ENCODE measurements around the gene NFATC2. TPM values are rescaled to one million over a fixed set of nuclear protein-coding genes. Genes with fewer than 3 reads are reported as not detected.

The NFATC2 gene
- polyA plus RNA-seq, 1 donor from 2014 or later = not detected

DNA sequence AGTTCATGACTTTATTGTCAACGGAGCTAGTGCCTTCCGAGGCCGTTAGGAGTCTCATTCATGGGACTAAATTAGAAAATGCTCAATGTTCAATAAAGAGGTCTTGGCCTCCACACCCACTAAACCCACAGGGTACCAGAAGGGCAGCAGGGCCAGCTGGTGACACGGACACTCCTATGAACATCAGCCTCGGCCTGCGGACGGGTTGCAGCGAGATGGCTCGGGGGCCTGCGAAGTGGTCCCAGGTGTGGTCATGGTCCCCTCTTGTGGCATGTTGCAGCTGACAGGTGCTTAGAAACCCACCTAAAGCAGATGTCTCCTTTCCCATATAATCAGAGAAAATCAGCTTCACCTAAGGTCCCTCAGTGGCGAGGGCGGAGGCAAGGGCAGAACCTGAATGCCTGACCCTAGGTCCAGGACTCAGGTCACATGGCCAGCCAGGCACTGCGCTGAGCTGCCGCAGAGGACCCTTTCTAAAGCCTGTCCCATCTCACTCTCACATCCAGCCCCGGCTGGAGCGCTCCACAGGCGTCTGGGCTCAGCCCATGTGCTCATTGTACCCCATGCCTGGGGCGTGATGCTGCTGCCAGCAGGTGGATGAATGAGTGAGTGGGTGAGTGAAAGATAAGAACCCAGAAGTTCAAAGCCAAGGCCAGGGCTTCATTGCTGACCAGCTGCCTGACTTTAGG lies 35.8 kb downstream of the NFATC2 start:
- Histone ChIP-seq H3K27ac (ENCODE audit: low read length) (no peak overlapping the region), H3K9ac (ENCODE audit: low read length) (no peak overlapping the region), H3K36me3 (ENCODE audit: insufficient read depth, low read length) (no peaks in the 10 kb centered on the region), H3K9me3 (ENCODE audit: low read length) (no peaks in the 10 kb centered on the region), H2AFZ (ENCODE audit: low read depth, low read length) (no peak overlapping the region), H4K20me1 (ENCODE audit: insufficient read depth) (no peaks in the 10 kb centered on the region), H3K9me2 (ENCODE audit: insufficient read depth, low read length) (no peaks in the 10 kb centered on the region), H3K79me2 (replicated peaks; ENCODE audit: insufficient read depth, low read length) (no peaks in the 10 kb centered on the region), H3K27me3 (ENCODE audit: insufficient read depth, low read depth, low read length) (no peaks in the 10 kb centered on the region), H3K4me3 (ENCODE audit: low read length) (no peak overlapping the region), H3F3A (ENCODE audit: insufficient read depth, low read length, poor library complexity, severe bottlenecking) (no peaks in the 10 kb centered on the region), H3K4me2 (ENCODE audit: low read length) (no peak overlapping the region)
- TF ChIP-seq POLR2AphosphoS5 (IDR thresholded peaks at IDR 0.05) = no peak
- no peak for TF ChIP-seq EP300 (conservative IDR thresholded peaks at IDR 0.05; ENCODE audit: poor library complexity, severe bottlenecking)
- TF ChIP-seq EZH2 (IDR thresholded peaks at IDR 0.05; ENCODE audit: borderline replicate concordance, insufficient read depth, low read length, poor library complexity, severe bottlenecking) = no peak
- TF ChIP-seq, protein P1, sequence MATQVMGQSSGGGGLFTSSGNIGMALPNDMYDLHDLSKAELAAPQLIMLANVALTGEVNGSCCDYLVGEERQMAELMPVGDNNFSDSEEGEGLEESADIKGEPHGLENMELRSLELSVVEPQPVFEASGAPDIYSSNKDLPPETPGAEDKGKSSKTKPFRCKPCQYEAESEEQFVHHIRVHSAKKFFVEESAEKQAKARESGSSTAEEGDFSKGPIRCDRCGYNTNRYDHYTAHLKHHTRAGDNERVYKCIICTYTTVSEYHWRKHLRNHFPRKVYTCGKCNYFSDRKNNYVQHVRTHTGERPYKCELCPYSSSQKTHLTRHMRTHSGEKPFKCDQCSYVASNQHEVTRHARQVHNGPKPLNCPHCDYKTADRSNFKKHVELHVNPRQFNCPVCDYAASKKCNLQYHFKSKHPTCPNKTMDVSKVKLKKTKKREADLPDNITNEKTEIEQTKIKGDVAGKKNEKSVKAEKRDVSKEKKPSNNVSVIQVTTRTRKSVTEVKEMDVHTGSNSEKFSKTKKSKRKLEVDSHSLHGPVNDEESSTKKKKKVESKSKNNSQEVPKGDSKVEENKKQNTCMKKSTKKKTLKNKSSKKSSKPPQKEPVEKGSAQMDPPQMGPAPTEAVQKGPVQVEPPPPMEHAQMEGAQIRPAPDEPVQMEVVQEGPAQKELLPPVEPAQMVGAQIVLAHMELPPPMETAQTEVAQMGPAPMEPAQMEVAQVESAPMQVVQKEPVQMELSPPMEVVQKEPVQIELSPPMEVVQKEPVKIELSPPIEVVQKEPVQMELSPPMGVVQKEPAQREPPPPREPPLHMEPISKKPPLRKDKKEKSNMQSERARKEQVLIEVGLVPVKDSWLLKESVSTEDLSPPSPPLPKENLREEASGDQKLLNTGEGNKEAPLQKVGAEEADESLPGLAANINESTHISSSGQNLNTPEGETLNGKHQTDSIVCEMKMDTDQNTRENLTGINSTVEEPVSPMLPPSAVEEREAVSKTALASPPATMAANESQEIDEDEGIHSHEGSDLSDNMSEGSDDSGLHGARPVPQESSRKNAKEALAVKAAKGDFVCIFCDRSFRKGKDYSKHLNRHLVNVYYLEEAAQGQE (IDR thresholded peaks at IDR 0.05; ENCODE audit: borderline replicate concordance) = no peak
- TF ChIP-seq SMC3 (conservative IDR thresholded peaks at IDR 0.05; ENCODE audit: poor library complexity) = no peak
- TF ChIP-seq RAD21 (conservative IDR thresholded peaks at IDR 0.05) = no peak
- no peak for TF ChIP-seq TAF1 (IDR thresholded peaks at IDR 0.05; ENCODE audit: low read depth)
- TF ChIP-seq, protein P2, sequence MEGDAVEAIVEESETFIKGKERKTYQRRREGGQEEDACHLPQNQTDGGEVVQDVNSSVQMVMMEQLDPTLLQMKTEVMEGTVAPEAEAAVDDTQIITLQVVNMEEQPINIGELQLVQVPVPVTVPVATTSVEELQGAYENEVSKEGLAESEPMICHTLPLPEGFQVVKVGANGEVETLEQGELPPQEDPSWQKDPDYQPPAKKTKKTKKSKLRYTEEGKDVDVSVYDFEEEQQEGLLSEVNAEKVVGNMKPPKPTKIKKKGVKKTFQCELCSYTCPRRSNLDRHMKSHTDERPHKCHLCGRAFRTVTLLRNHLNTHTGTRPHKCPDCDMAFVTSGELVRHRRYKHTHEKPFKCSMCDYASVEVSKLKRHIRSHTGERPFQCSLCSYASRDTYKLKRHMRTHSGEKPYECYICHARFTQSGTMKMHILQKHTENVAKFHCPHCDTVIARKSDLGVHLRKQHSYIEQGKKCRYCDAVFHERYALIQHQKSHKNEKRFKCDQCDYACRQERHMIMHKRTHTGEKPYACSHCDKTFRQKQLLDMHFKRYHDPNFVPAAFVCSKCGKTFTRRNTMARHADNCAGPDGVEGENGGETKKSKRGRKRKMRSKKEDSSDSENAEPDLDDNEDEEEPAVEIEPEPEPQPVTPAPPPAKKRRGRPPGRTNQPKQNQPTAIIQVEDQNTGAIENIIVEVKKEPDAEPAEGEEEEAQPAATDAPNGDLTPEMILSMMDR (IDR thresholded peaks at IDR 0.05; ENCODE audit: poor library complexity, severe bottlenecking) = no peak
- no peak for TF ChIP-seq MXI1 (conservative IDR thresholded peaks at IDR 0.05; ENCODE audit: poor library complexity, severe bottlenecking)

DNA sequence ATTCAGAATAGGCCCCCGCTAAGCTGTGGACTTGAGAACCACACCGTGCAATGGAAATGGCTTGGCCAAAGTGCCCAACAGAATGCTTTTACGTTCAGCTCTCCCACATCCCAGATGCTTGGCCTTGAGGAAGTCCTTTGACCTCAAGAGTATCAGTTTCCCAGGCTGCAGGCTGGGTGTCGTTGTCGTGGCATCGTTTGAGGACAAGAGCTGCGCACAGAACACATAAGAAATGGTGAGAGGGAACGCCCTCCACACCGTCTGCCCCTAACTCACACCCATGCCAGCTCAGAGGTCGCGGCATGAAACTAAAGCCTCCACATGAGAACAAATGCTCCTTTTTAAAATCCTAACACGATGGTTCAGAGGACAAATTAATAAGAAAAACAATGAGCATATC lies 37.0 kb downstream of the NFATC2 start:
- no peaks in the 10 kb centered on the region for H3K36me3 ChIP-seq (ENCODE audit: insufficient read depth, low read length)
- no peaks in the 10 kb centered on the region for H3K27me3 ChIP-seq (ENCODE audit: insufficient read depth, low read depth, low read length)
- H3K4me2 ChIP-seq (ENCODE audit: low read length) = no peak overlapping the region
- H3K9ac ChIP-seq (ENCODE audit: low read length) = no peak overlapping the region
- TF ChIP-seq, protein P1 (IDR thresholded peaks at IDR 0.05; ENCODE audit: borderline replicate concordance) = no peak
- TF ChIP-seq RAD21 (conservative IDR thresholded peaks at IDR 0.05) (no peak), SMC3 (conservative IDR thresholded peaks at IDR 0.05; ENCODE audit: poor library complexity) (no peak), POLR2AphosphoS5 (IDR thresholded peaks at IDR 0.05) (no peak), MXI1 (conservative IDR thresholded peaks at IDR 0.05; ENCODE audit: poor library complexity, severe bottlenecking) (no peak), EP300 (conservative IDR thresholded peaks at IDR 0.05; ENCODE audit: poor library complexity, severe bottlenecking) (no peak), EZH2 (IDR thresholded peaks at IDR 0.05; ENCODE audit: borderline replicate concordance, insufficient read depth, low read length, poor library complexity, severe bottlenecking) (no peak), TAF1 (IDR thresholded peaks at IDR 0.05; ENCODE audit: low read depth) (no peak)
- TF ChIP-seq, protein P2 (IDR thresholded peaks at IDR 0.05; ENCODE audit: poor library complexity, severe bottlenecking) = no peak
- no peak overlapping the region for H2AFZ ChIP-seq (ENCODE audit: low read depth, low read length)
- no peak overlapping the region for H3K27ac ChIP-seq (ENCODE audit: low read length)
- H3K4me3 ChIP-seq (ENCODE audit: low read length) = no peak overlapping the region
- H3F3A ChIP-seq (ENCODE audit: insufficient read depth, low read length, poor library complexity, severe bottlenecking) = no peaks in the 10 kb centered on the region
- H3K79me2 ChIP-seq (replicated peaks; ENCODE audit: insufficient read depth, low read length) = no peaks in the 10 kb centered on the region
- no peaks in the 10 kb centered on the region for H3K9me2 ChIP-seq (ENCODE audit: insufficient read depth, low read length)
- no peaks in the 10 kb centered on the region for H4K20me1 ChIP-seq (ENCODE audit: insufficient read depth)
- H3K9me3 ChIP-seq (ENCODE audit: low read length) = no peaks in the 10 kb centered on the region
